H1 (cell line): ENCODE measurements around the gene TGM2. TPM values are rescaled to one million over a fixed set of nuclear protein-coding genes. Genes with fewer than 3 reads are reported as not detected.

Experiments
- CTCF ChIA-PET: fragments of 300-600 bp; sonication (Branson Sonifier 250); formaldehyde crosslinking; loops from one replicate; lab custom pipeline; 2021; ENCODE audit not compliant: partially characterized antibody; lab: Charles Lee
- POLR2A ChIA-PET: fragments of 300-600 bp; sonication (Branson Sonifier 250); formaldehyde crosslinking; loops from one replicate; lab custom pipeline; 2021; ENCODE audit warnings: inconsistent platforms; ENCODE audit not compliant: partially characterized antibody; lab: Charles Lee
- DNase-seq, 2 experiments: peaks; one replicate each; pipeline versions ENCODE4 v3.0.0 to v3.0.0-alpha.2; 2010 to 2022; ENCODE audit warnings: low spot score in 2 of 2, low read depth in 1 of 2, mixed read lengths in 1 of 2
- FAIRE-seq: peaks from 2 replicates; lab custom pipeline; 2011; peaks lifted over from hg19 to GRCh38; lab: Jason Lieb, UNC
- H2AFZ ChIP-seq: 2 replicates; pipeline ENCODE4 v1.8.1; 2012; ENCODE audit warnings: low read length, inconsistent platforms
- H2AK5ac ChIP-seq: 2 replicates; pipeline ENCODE4 v1.6.1; 2013; ENCODE audit warnings: low read depth, low read length
- H2BK120ac ChIP-seq: replicated peaks from 2 replicates; pipeline ENCODE3; 2013; ENCODE audit warnings: low read depth, low read length, inconsistent platforms
- H2BK12ac ChIP-seq: 2 replicates; pipeline ENCODE4 v1.6.1; 2013; ENCODE audit warnings: low read depth, low read length
- H2BK15ac ChIP-seq: 2 replicates; pipeline ENCODE4 v1.6.1; 2013; ENCODE audit warnings: low read length
- H2BK20ac ChIP-seq: 2 replicates; pipeline ENCODE4 v1.6.1; 2013; ENCODE audit warnings: low read length
- H2BK5ac ChIP-seq: 2 replicates; pipeline ENCODE4 v1.6.1; 2013; ENCODE audit warnings: low read depth, low read length
- H3K14ac ChIP-seq: 2 replicates; pipeline ENCODE4 v1.6.1; 2013; ENCODE audit warnings: inconsistent platforms; ENCODE audit not compliant: insufficient read length
- H3K18ac ChIP-seq: 2 replicates; pipeline ENCODE4 v1.6.1; 2013; ENCODE audit warnings: low read length; ENCODE audit errors: extremely low read depth
- H3K23ac ChIP-seq: 2 replicates; pipeline ENCODE4 v1.6.1; 2013; ENCODE audit warnings: inconsistent platforms; ENCODE audit not compliant: insufficient read length
- H3K23me2 ChIP-seq: 2 replicates; pipeline ENCODE4 v1.6.1; 2013; ENCODE audit warnings: low read depth, low read length
- H3K27ac ChIP-seq: 2 replicates; pipeline ENCODE4 v1.6.1; 2011; ENCODE audit warnings: low read depth, low read length, inconsistent platforms
- H3K27me3 ChIP-seq, 4 experiments: replicated peaks in 1 of 4; 1 replicate in 1 of 4; 2 replicates in 3 of 4; pipeline versions ENCODE4 v1.6.1 to v1.8.1; 2011 to 2013; ENCODE audit warnings: low read length in 3 of 4, mild to moderate bottlenecking in 3 of 4, inconsistent platforms in 2 of 4, mixed read lengths in 2 of 4, moderate library complexity in 1 of 4; ENCODE audit not compliant: control insufficient read depth in 3 of 4, insufficient read depth in 3 of 4; ENCODE audit errors: extremely low read depth in 1 of 4
- H3K36me3 ChIP-seq, 4 experiments: 2 replicates each; pipeline versions ENCODE4 v1.6.1 to v1.8.1; 2011 to 2013; ENCODE audit warnings: mild to moderate bottlenecking in 4 of 4, low read length in 3 of 4, moderate library complexity in 2 of 4, control low read depth in 1 of 4, inconsistent platforms in 1 of 4; ENCODE audit not compliant: insufficient read depth in 4 of 4, control insufficient read depth in 2 of 4
- H3K4ac ChIP-seq: replicated peaks from 2 replicates; pipeline ENCODE3; 2013; ENCODE audit warnings: low read length, low read depth, mixed read lengths, inconsistent platforms; ENCODE audit not compliant: insufficient read length
- H3K4me1 ChIP-seq, 4 experiments: replicated peaks in 1 of 4; 1 replicate in 1 of 4; 2 replicates in 3 of 4; pipeline versions ENCODE4 v1.6.1 to v1.8.1; 2011 to 2013; ENCODE audit warnings: low read length in 3 of 4, inconsistent platforms in 2 of 4, mixed read lengths in 1 of 4; ENCODE audit not compliant: insufficient read depth in 4 of 4, control insufficient read depth in 3 of 4
- H3K4me2 ChIP-seq, 2 experiments: 2 replicates each; pipeline versions ENCODE4 v1.6.1 to v1.8.1; 2011 to 2013; ENCODE audit warnings: low read depth in 2 of 2, low read length in 2 of 2, control low read depth in 1 of 2, inconsistent platforms in 1 of 2, mild to moderate bottlenecking in 1 of 2; ENCODE audit not compliant: insufficient read depth in 1 of 2
- H3K4me3 ChIP-seq, 4 experiments: fragments of 200-600, 300-600 bp in 1 of 4; sonication (generic), shearing (Covaris generic), sonication (Bioruptor Twin) in 1 of 4; 2 replicates each; pipeline versions ENCODE4 v1.5.1 to v1.8.1; 2011 to 2016; ENCODE audit warnings: low read length in 4 of 4, low read depth in 3 of 4, control low read depth in 2 of 4, inconsistent platforms in 2 of 4, mild to moderate bottlenecking in 2 of 4, mixed read lengths in 1 of 4, moderate library complexity in 1 of 4; ENCODE audit not compliant: insufficient read depth in 2 of 4; ENCODE audit errors: extremely low read depth in 1 of 4
- H3K56ac ChIP-seq: replicated peaks from 2 replicates; pipeline ENCODE3; 2013; ENCODE audit warnings: low read depth, mild to moderate bottlenecking, mixed read lengths, low read length, inconsistent platforms; ENCODE audit not compliant: insufficient read length
- H3K79me1 ChIP-seq: 2 replicates; pipeline ENCODE4 v1.6.1; 2013; ENCODE audit warnings: low read depth, low read length, control low read depth
- H3K79me2 ChIP-seq, 2 experiments: 2 replicates each; pipeline versions ENCODE4 v1.6.1 to v1.8.1; 2012 to 2013; ENCODE audit warnings: low read length in 2 of 2, mild to moderate bottlenecking in 2 of 2, inconsistent platforms in 1 of 2; ENCODE audit not compliant: insufficient read depth in 2 of 2, control insufficient read depth in 1 of 2
- H3K9ac ChIP-seq, 4 experiments: replicated peaks in 1 of 4; 1 replicate in 1 of 4; 2 replicates in 3 of 4; pipeline versions ENCODE4 v1.6.1 to v1.8.1; 2011 to 2013; ENCODE audit warnings: low read depth in 3 of 4, low read length in 3 of 4, control low read depth in 2 of 4, mild to moderate bottlenecking in 2 of 4, moderate library complexity in 2 of 4, inconsistent platforms in 1 of 4; ENCODE audit errors: extremely low read depth in 1 of 4
- H3K9me3 ChIP-seq, 2 experiments: 2 replicates each; pipeline versions ENCODE4 v1.6.1 to v1.8.1; 2012 to 2013; ENCODE audit warnings: mild to moderate bottlenecking in 2 of 2, moderate library complexity in 2 of 2, control low read depth in 1 of 2, inconsistent platforms in 1 of 2, low read depth in 1 of 2, low read length in 1 of 2, mixed read lengths in 1 of 2; ENCODE audit not compliant: insufficient read depth in 2 of 2
- H4K20me1 ChIP-seq, 2 experiments: replicated peaks in 1 of 2; 2 replicates each; pipeline versions ENCODE3 to v1.8.1; 2011 to 2013; ENCODE audit warnings: inconsistent platforms in 2 of 2, low read length in 2 of 2, mild to moderate bottlenecking in 1 of 2; ENCODE audit not compliant: insufficient read depth in 2 of 2, control insufficient read depth in 1 of 2
- H4K5ac ChIP-seq: 2 replicates; pipeline ENCODE4 v1.6.1; 2013; ENCODE audit warnings: low read length, low read depth, mixed read lengths, inconsistent platforms; ENCODE audit not compliant: insufficient read length
- H4K8ac ChIP-seq: 2 replicates; pipeline ENCODE4 v1.8.0; 2013; ENCODE audit warnings: mild to moderate bottlenecking, moderate library complexity, low read length, inconsistent platforms; ENCODE audit not compliant: insufficient read depth; ENCODE audit errors: extremely low read depth
- H4K91ac ChIP-seq: replicated peaks from 2 replicates; pipeline ENCODE3; 2013; ENCODE audit warnings: low read length, mixed read lengths, inconsistent platforms; ENCODE audit not compliant: insufficient read length
- BRCA1 ChIP-seq: IDR thresholded peaks from 2 replicates; pipeline ENCODE4 v1.6.1; 2012; ENCODE audit warnings: low read depth, low read length, improper control_type of control experiment
- KDM5A ChIP-seq: fragments of 200-600 bp; IDR thresholded peaks from 2 replicates; pipeline ENCODE4 v1.7.1; 2012; ENCODE audit warnings: mild to moderate bottlenecking, low read length, inconsistent platforms, mixed read lengths
- NRF1 ChIP-seq: IDR thresholded peaks from 2 replicates; pipeline ENCODE4 v1.6.1; 2011; ENCODE audit warnings: mild to moderate bottlenecking, low read depth, low read length, improper control_type of control experiment
- TAF1 ChIP-seq: IDR thresholded peaks from 2 replicates; pipeline ENCODE4 v1.6.1; 2011; ENCODE audit warnings: mild to moderate bottlenecking, low read depth, low read length
- TAF7 ChIP-seq: optimal IDR thresholded peaks from 2 replicates; pipeline ENCODE3; 2011; ENCODE audit warnings: low read depth, mild to moderate bottlenecking, inconsistent platforms, low read length, moderate library complexity, borderline replicate concordance
- WGBS, 2 experiments: shearing (Covaris generic) in 1 of 2; methylation state at CpG; one replicate each; pipeline versions ENCODE4 v1.1.6 to v1.1.7; 2013 to 2015; ENCODE audit warnings: low lambda C conversion rate in 2 of 2, mixed read lengths in 2 of 2, inconsistent platforms in 1 of 2, low coverage in 1 of 2, missing lambda C conversion rate in 1 of 2; ENCODE audit not compliant: insufficient replicate concordance in 2 of 2, insufficient coverage in 1 of 2, insufficient read length in 1 of 2; ENCODE audit errors: extremely low coverage in 1 of 2, missing lambda C conversion rate in 1 of 2; 5-methylcytosine and 5-hydroxymethylcytosine counted together
- polyA plus RNA-seq, 7 experiments: library from polyadenylated mRNA; depleted of rRNA in 3 of 7; stranded (reverse) in 5 of 7; unstranded in 2 of 7; fragments of >200 nt in 5 of 7; fragments of 200-250 nt in 2 of 7; gene quantifications; 1 replicate in 5 of 7; 2 replicates in 1 of 7; 4 replicates in 1 of 7; pipeline versions ENCODE4 v1.2.1 to v1.2.3, GENCODE V29; 2011 to 2013; ENCODE audit warnings: missing spikeins in 2 of 7, mixed read lengths in 2 of 7
- total RNA-seq: library from RNA; stranded (reverse); fragmentation: NEBNext Ultra II Directional; extraction: Animal tissue kit (Norgen Biotek cat#: 25700); gene quantifications from 2 replicates; pipeline ENCODE4 v1.2.1, GENCODE V29; 2021

TGM2 gene
- total and polyA plus RNA-seq, 2 of the 8 experiments (the other 6 are each of a cell fraction or from before 2014, with no cell fraction given), result 0.86 to 1.0 TPM

DNA sequence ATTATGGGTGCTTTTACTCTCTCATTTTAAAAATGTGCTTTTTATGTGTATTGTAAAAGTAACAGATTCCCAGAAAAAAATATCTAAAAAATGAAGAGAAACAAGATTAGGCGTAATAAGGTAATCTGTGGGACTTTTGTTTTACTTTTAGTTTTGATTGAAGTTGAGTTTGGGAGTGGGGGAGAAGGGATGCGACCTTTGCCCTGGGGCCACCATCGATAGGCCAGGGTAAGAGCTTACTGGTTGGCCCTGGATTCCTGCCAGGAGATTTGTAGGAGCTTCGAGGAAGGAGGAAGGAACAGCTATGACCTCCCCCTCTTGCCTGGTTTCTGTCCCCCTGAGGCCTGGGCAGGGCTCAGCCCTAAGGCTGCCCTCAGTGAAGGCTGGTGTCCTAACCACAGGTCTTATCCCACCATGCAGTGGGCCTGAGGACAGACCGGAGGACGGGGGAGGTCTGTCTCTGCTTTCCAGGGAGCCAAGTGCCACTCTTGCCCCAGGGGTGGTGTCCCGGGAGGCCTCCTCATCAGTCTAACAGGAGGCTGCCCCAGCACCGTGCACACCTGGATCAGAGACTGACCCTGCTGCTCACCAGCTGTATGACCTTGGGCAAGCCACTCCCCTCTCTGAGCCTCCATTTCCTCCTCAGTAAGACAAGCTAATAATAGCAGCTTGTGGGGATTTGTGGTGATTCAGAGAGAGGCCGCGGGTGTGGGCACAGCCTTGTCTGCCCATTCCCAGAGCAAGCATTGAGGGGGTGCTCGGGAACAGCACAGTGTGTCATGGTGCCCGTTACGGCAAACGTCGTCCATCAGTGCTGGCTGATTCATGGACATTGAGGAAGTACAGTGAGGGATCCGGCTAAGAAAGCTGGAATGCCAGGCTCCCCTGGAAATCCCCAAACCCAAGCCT lies 21.2 kb downstream of the TGM2 start:
- peak overlapping the region; percentile 69; the same call in 1 of the 2 replicates for H4K8ac ChIP-seq
- no peaks in the 10 kb centered on the region for H4K20me1 ChIP-seq
- H2BK120ac ChIP-seq, result no peak overlapping the region
- H3K56ac ChIP-seq, result no peak overlapping the region
- DNase-seq (no peak), FAIRE-seq (no peak)
- no peak overlapping the region for H3K9ac ChIP-seq
- no peaks in the 10 kb centered on the region for H3K79me2 ChIP-seq
- no peaks in the 10 kb centered on the region for H3K9me3 ChIP-seq
- no peak overlapping the region for H2AK5ac ChIP-seq
- TF ChIP-seq NRF1, result no peak
- no peak for TF ChIP-seq TAF7
- TF ChIP-seq TAF1, result no peak
- no peak for TF ChIP-seq BRCA1
- TF ChIP-seq KDM5A, result no peak
- no peaks in the 10 kb centered on the region for H3K36me3 ChIP-seq
- H4K5ac ChIP-seq, result no peak overlapping the region
- POLR2A ChIA-PET, result no interaction called here
- CTCF ChIA-PET, result interaction anchor here (0.8 to 4.5 kb wide), 9 partner anchors 18 to 86 kb away, joined by 3 to 21 read pairs (median 3); no protein-coding TSS in a partner anchor
- H3K27me3 ChIP-seq, result no peaks in the 10 kb centered on the region
- H3K4me3 ChIP-seq, result no peak overlapping the region
- no peaks in the 10 kb centered on the region for H3K23me2 ChIP-seq
- H2AFZ ChIP-seq, result no peak overlapping the region
- H2BK5ac ChIP-seq, result no peak overlapping the region
- no peak overlapping the region for H3K4ac ChIP-seq
- H3K18ac ChIP-seq, result no peak overlapping the region; the same call in 1 of the 2 replicates
- H2BK15ac ChIP-seq, result peak overlapping the region; percentile 46; the same call in 1 of the 2 replicates
- H3K27ac ChIP-seq, result no peak overlapping the region
- no peaks in the 10 kb centered on the region for H3K79me1 ChIP-seq
- H3K14ac ChIP-seq, result no peak overlapping the region
- H3K4me2 ChIP-seq, result no peak overlapping the region
- H2BK12ac ChIP-seq, result 0 out of 2 replicates have a peak overlapping the region, but pooled peaks have one; percentile 17
- no peak overlapping the region for H4K91ac ChIP-seq
- H3K4me1 ChIP-seq, result peaks cover 0 to 8% (median 3%) of the 10 kb centered on the region in 4 experiments; a peak in 4 of 7 replicates
- WGBS, 2 experiments, result 87% methylated on average over 16 of the region's 16 CpGs; no CpG with 5 or more reads in 1 of the 2 experiments
- no peak overlapping the region for H2BK20ac ChIP-seq
- H3K23ac ChIP-seq, result peak overlapping the region; percentile 9
